ENCODE measurements around the gene MRPL32.

Gene MRPL32

DNA sequence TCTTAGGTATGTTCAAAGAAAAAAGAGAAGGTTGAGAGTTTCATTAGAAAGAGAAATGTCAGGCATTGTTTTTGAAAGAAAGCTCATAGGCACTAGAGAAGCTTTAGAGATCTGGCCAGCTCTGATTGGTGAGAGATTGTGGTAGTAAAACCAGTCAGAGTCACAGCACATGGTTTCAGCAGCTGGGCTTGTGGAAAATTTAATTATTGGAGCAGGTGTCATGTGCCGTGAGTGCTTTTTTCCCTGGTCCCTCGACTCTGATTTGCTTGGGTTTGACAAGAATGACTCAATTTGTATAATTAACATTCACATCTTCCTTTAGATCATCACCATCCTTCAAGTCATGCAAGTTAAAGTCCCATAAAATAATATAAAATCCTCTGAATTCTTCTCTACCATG lies 35.2 kb downstream of the MRPL32 start:
- DNase-seq, result no peak

GRCh38 chr7:42972699-42973500 lies 40.7 kb downstream of the MRPL32 start:
- no peak for DNase-seq

- DNase-seq, result no peak
These were observed 44.2 kb downstream of the MRPL32 start for GRCh38 chr7:42976371-42976770.

GRCh38 chr7:42978496-42978895 lies 46.3 kb downstream of the MRPL32 start:
- DNase-seq, result no peak

GRCh38 chr7:42980084-42980483 lies 47.9 kb downstream of the MRPL32 start:
- no peak for DNase-seq

DNA sequence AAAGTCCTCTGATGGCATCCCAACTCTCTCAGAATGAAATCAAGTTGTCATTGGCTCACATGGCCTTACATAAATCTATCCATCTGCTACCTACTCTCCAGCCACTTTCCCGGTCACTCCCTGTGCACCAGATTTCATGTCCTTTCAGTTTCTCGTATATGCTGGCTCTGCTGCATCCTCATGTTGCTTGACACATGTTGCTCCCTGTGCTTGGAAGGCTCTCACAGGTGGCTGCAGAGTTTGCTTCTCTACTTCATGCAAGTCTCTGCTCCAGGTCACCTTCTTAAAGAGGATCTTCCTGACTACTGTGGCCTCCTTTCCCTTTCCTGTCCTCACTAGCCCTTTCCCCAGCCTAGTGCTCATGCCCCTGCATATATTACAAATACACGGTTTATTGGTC lies 48.3 kb downstream of the MRPL32 start:
- no peak for DNase-seq

- no peak for DNase-seq
These were observed 49.4 kb downstream of the MRPL32 start for GRCh38 chr7:42981601-42982000.

GRCh38 chr7:42982604-42983115 lies 50.5 kb downstream of the MRPL32 start:
- DNase-seq, result no peak

DNA sequence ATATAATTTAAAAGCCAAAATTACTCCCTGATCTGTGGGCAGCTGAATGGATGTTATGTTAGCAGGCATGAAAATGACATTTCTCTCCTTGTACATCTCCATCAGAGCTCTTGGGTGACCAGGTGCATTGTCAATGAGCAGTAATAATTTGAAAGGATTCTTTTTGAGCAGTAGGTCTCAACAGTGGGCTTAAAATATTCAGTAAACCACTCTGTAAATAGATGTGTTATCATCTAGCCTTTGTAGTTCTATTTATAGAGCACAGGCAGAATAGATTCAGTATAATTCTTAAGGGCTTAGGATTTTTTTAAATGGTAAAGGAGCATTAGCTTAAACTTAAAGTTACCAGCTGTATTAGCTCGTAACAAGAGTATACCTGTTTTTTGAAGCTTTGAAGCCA lies 52.0 kb downstream of the MRPL32 start:
- no peak for DNase-seq

GRCh38 chr7:42986213-42986612 lies 54.0 kb downstream of the MRPL32 start:
- DNase-seq, result no peak

- no peak for DNase-seq
These were observed 54.6 kb downstream of the MRPL32 start for GRCh38 chr7:42986781-42987248.

Measured in hippocampal formation (tissue), 2 donors.